ENCODE results near the gene PODXL.

- no peak for TF ChIP-seq CTCF (IDR thresholded peaks at IDR 0.05; ENCODE audit: control extremely low read depth in 1 of 3, insufficient read depth in 1 of 3, low read depth in 1 of 3, low read length in 3 of 3)
- no peak; a peak in 1 of 4 replicates for TF ChIP-seq SIN3A (conservative IDR thresholded peaks at IDR 0.05 in 1 of 2, IDR thresholded peaks at IDR 0.05 in 1 of 2; ENCODE audit: low read depth in 1 of 2, low read length in 2 of 2)
- TF ChIP-seq GABPA (IDR thresholded peaks at IDR 0.05; ENCODE audit: borderline replicate concordance, insufficient read depth, low read length) = no peak
- TF ChIP-seq TAF1 (IDR thresholded peaks at IDR 0.05; ENCODE audit: low read depth, low read length) = no peak
Observed at GRCh38 chr7:131471250-131472004, 85.0 kb downstream of the PODXL start.

Measured in H1 (cell line).